Measurements from ENCODE around the gene SLC7A11.
"Not testable (repeated sequence)": the region's sequence is repeated elsewhere in the genome, so short reads cannot be mapped to it uniquely, and the experiment has no call there.

The SLC7A11 gene

DNA sequence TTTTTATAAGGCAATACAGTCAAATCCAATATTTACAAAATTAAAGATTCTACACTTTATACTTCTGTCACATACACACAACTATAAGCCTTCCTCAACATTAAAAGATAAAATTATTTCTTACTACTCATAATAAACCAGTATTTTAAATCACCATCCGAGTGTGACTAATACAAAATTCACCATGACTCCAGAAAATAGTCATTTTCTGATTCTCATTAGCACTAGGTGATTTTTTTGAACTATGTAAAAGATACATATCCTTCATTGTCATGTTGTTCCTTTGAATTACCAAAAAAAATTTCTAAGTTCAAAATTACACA lies 646 bp upstream of the SLC7A11 start:
- DNase-seq (ENCODE audit: low read depth): no peak

- no peak for DNase-seq (ENCODE audit: low read depth)
Measured at GRCh38 chr4:138241281-138242075, 671 bp downstream of the SLC7A11 start.

- no peak for DNase-seq (ENCODE audit: low read depth)
Measured at GRCh38 chr4:138239491-138239890, 2.7 kb downstream of the SLC7A11 start.

DNA sequence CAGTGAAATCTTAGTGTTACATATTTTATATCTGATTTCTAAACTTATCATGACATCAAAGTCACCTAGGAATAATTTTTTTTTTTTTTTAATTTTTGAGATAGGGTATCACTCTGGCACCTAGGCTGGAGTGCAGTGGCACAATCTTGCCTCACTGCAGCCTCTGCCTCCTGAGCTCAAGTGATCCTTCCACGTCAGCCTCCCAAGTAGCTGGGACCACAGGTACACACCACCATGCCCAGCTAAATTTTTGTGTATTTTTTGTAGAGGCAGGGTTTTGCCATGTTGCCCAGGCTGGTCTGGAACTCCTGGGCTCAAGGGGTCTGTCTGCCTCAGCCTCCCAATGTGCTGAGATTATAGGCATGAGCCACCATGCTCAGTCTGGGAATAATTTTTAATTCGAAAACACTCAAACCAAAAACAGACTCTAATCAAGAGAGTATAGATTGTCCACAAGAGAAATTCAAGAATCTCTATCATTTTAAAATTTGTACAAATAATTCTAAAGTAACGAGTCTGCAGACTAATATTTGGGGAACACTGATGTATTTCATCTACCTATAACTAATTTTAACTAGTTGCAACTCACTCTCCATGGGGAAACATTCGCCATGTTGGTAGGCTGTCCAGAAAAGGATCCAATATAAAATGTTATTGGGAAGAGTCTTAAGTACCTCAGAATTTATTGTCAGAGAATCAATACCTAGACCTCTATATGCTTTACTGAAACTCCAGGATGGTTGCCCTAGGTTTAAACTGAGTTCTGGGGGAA lies 3.4 kb downstream of the SLC7A11 start:
- no peak for DNase-seq (ENCODE audit: low read depth)

DNA sequence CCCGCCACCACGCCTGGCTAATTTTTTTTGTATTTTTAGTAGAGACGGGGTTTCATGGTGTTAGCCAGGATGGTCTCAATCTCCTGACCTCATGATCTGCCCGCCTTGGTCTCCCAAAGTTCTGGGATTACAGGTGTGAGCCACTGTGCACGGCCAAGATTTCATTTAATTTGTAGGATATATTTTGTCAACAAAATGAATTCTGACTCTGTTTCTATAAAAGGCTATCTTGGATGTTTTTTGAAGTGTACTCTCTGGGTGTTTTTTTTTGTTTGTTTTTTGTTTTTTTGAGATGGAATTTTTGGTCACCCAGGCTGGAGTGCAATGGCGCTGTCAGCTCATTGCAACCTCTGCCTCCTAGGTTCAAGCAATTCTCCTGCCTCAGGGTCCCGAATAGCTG lies 5.0 kb downstream of the SLC7A11 start:
- DNase-seq (ENCODE audit: low read depth): not testable (repeated sequence)

GRCh38 chr4:138236037-138236436 lies 6.1 kb downstream of the SLC7A11 start:
- no peak for DNase-seq (ENCODE audit: low read depth)

DNA sequence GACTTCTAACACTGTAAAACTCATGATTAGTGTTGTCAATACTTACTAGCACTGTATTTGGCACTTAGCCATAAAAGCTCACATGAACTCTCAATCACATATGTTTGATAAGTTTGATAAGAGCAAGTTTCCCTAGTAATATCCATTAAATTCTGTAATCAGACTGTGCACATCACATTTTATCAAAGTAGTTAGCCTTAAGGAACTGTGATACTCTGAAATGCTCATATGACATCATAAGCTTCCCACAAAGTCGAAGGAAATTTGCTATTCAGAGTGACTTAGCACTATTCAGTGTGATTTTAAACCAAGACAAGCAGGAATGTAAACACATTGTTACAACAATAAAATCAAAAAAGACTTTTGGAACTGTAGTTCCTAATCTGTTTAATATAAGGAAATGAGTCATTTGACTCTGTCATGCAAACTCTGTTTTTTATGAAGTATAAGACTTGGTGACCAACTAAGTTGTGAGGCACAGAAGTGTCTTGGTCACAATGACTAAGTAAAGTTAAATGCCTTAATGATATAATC lies 6.7 kb downstream of the SLC7A11 start:
- DNase-seq (ENCODE audit: low read depth): no peak

DNA sequence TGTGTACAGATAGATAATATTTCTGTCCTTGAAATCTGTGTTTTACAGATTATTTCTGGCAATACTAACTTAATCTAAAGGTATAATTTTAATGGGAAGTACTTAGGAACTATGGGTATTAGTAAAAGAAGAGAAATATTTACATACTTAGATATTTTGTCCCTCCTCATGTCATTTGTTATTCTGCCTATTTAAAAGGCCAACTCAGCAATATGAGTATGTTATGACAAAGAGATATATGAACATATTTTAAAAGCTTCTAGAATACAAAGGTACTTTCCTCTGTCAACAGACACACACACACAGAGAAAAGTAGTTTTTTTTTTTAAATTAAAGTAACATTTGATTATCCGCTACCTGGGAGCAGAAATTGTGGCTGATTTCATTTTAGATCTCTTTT lies 7.9 kb downstream of the SLC7A11 start:
- DNase-seq (ENCODE audit: low read depth): no peak

DNA sequence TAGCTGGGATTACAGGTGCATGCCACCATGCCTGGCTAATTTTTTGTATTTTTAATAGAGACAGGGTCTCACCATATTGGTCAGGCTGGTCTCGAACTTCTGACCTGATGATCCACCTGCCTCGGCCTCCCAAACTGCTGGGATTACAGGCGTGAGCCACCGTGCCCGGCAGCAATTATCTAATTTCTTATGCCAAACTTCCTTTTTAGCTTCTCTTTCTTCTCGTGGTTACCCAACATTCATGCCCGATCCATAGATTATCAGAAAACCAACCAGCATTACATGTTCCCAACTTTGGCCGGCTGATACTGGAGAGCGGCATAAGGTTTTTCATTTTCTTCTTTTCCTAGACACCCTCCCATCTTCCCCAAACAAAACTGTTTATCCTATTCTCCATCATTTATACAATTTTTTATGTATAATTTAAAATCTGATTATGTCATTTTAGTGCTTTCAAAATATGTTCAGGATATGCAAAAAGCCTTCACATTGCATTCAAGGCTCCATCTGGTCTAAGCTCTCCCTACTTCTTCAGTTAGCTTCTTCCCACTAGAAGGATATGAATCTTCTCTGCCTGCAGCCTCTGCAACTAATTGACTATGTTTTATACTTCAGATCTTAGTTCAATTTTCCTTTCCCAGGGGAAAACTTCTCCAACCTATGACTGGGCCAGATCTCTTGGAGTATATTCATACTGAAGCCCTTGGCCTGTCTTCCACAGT lies 8.7 kb downstream of the SLC7A11 start:
- no peak for DNase-seq (ENCODE audit: low read depth)

DNA sequence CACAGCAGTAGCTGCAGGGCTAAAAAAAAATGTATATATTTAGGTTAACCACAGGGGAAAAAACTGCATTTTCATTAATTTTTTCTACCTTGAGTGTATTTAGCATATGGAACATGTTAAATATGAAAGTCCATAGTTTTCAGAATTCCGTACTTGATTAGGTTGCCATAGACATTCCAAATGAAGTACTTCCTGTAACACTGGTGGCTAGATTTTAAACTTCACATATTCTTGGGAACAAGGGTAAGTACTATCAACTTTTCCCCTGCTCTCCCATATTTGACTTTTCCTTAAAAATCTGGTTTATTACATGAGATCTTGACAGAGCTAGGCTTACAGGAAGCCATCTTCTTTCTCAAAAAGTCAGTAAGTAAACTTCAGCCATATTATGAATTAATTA lies 9.8 kb downstream of the SLC7A11 start:
- no peak for DNase-seq (ENCODE audit: low read depth)

- DNase-seq (ENCODE audit: low read depth): no peak
Measured at GRCh38 chr4:138230048-138230447, 12.1 kb downstream of the SLC7A11 start.

DNA sequence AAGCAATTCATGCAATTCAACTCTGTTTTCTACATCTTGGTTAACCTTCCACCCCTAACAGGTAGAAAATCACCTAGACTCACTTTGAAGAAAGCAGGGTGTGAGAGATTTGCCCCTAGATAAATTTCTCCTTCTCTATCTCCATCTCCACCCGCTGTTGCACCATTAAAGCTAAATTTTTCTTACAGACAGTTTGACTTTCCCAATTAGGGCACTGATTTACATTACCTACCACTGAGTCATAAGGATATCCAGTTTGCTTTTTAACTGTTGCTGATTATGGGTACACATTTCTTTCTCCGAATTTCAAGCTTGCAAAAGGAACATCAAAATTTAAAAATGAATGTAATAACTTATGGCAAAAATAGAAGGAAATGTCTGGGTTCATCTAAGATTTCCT lies 13.0 kb downstream of the SLC7A11 start:
- no peak for DNase-seq (ENCODE audit: low read depth)

GRCh38 chr4:138226351-138226750 lies 15.8 kb downstream of the SLC7A11 start:
- DNase-seq (ENCODE audit: low read depth): no peak

GRCh38 chr4:138225477-138225876 lies 16.7 kb downstream of the SLC7A11 start:
- DNase-seq (ENCODE audit: low read depth): no peak

DNA sequence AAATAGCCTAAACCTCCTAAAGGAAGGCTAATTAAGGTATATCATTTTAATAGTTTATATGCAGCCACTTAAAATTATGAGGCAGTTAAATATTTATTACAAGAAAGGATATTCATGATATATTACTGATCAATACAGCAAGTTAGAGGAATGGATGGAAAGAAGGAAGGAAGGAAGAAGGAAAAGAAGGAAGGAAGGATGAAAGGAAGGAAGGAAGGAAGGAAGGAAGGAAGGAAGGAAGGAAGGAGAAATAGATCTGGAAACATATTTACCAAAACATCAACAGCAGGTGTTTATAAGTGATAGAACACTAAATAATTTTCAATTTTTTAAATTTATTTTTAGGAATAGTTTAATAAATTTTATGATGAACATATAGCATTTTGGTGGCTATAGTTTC lies 17.5 kb downstream of the SLC7A11 start:
- no peak for DNase-seq (ENCODE audit: low read depth)

GRCh38 chr4:138223231-138223910 lies 18.8 kb downstream of the SLC7A11 start:
- DNase-seq (ENCODE audit: low read depth): no peak

- no peak for DNase-seq (ENCODE audit: low read depth)
Measured at GRCh38 chr4:138222046-138222445, 20.1 kb downstream of the SLC7A11 start.

- DNase-seq (ENCODE audit: low read depth): no peak
Measured at GRCh38 chr4:138218976-138219375, 23.2 kb downstream of the SLC7A11 start.

- no peak for DNase-seq (ENCODE audit: low read depth)
Measured at GRCh38 chr4:138217567-138217966, 24.6 kb downstream of the SLC7A11 start.

DNA sequence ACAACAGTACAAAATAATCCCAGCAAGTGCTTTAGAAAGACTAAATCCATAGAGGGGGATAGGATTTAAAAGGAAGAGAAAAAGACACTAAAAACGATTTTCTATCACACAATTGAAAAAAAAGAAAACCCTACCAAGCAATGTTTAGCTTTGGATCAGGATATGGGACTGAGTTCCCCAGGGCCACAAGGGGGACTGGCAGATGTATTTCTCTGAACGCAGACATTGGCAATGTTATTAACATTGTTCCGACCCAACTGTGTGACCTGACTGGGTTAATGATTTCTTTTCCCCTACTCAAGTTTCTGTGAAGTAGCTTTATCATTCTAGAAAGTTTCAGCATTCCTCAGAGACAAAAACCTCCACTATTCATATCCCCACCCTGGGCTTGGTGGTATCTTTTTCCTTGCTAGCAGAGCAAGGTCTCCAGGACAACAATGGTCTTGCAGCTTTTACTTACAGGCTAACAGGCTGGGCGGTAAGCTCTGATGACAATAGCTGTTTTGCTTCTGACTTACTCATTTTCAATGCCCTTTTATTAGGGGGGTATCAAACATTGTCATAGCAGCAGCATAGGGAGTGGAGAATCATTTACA lies 25.8 kb downstream of the SLC7A11 start:
- DNase-seq (ENCODE audit: low read depth): no peak

GRCh38 chr4:138210576-138210975 lies 31.6 kb downstream of the SLC7A11 start:
- DNase-seq (ENCODE audit: low read depth): not testable (repeated sequence)

DNA sequence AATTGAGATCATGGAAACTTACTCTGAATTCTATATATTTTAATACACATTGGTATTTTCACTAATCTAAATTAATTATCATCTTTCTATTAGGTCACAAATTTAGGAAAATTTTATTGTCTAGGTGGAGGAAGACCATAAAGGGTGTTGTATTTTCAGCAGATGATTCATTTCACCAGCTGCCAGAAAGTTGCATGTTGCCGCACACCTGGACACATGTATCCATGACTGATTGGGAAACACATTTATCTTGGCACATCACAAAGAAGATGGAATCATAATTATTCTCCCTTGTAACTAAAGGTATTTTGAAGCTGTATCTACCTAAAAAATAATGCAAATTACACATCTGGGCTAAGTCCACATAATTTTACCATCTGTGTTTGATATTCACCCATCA lies 33.1 kb downstream of the SLC7A11 start:
- no peak for DNase-seq (ENCODE audit: low read depth)
